ENCODE measurements around the gene SYT8. TPM values are rescaled to one million over a fixed set of nuclear protein-coding genes. Genes with fewer than 3 reads are reported as not detected.

Gene SYT8
- polyA plus RNA-seq, 1 of the 3 experiments (the other 2 are of a cell fraction) = not detected

- no peak overlapping the region for H3K4me2 ChIP-seq
- H3K27ac ChIP-seq (ENCODE audit: low read depth in 2 of 2, low read length in 1 of 2) = no peak overlapping the region
- TF ChIP-seq YY1 (IDR thresholded peaks at IDR 0.05; ENCODE audit: low read depth) = no peak
- no peak for TF ChIP-seq MXI1 (IDR thresholded peaks at IDR 0.05; ENCODE audit: low read depth, low read length)
- no peak for TF ChIP-seq EZH2phosphoT487 (IDR thresholded peaks at IDR 0.05; ENCODE audit: borderline replicate concordance, low read depth)
- TF ChIP-seq, protein P1, sequence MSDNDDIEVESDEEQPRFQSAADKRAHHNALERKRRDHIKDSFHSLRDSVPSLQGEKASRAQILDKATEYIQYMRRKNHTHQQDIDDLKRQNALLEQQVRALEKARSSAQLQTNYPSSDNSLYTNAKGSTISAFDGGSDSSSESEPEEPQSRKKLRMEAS (IDR thresholded peaks at IDR 0.05; ENCODE audit: low read depth) = no peak
- no peak for TF ChIP-seq TEAD4 (IDR thresholded peaks at IDR 0.05; ENCODE audit: borderline replicate concordance, insufficient read depth)
- no peak for TF ChIP-seq SIN3A (IDR thresholded peaks at IDR 0.05; ENCODE audit: borderline replicate concordance, low read depth, low read length)
- no peak for TF ChIP-seq FOSL2 (IDR thresholded peaks at IDR 0.05; ENCODE audit: borderline replicate concordance, low read depth)
- TF ChIP-seq NFIC (IDR thresholded peaks at IDR 0.05; ENCODE audit: borderline replicate concordance) = no peak
- TF ChIP-seq, protein P2, sequence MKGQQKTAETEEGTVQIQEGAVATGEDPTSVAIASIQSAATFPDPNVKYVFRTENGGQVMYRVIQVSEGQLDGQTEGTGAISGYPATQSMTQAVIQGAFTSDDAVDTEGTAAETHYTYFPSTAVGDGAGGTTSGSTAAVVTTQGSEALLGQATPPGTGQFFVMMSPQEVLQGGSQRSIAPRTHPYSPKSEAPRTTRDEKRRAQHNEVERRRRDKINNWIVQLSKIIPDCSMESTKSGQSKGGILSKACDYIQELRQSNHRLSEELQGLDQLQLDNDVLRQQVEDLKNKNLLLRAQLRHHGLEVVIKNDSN (IDR thresholded peaks at IDR 0.05; ENCODE audit: borderline replicate concordance, low read depth) = no peak
- TF ChIP-seq RCOR1 (IDR thresholded peaks at IDR 0.05; ENCODE audit: low read length) = no peak
- TF ChIP-seq GATA2 (CRISPR knock-in tag; IDR thresholded peaks at IDR 0.05) = no peak
- no peak for TF ChIP-seq GABPA (IDR thresholded peaks at IDR 0.05; ENCODE audit: low read depth)
- no peak for TF ChIP-seq RAD21 (IDR thresholded peaks at IDR 0.05; ENCODE audit: low read length)
- TF ChIP-seq CHD2 (IDR thresholded peaks at IDR 0.05; ENCODE audit: low read length, partially characterized antibody) = no peak
- no peak for TF ChIP-seq SMC3 (IDR thresholded peaks at IDR 0.05; ENCODE audit: low read depth, low read length)
- no peak for TF ChIP-seq TCF12 (IDR thresholded peaks at IDR 0.05)
- H3K36me3 ChIP-seq (replicated peaks in 1 of 2; ENCODE audit: control insufficient read depth in 1 of 2, insufficient read depth in 2 of 2, low read length in 1 of 2) = no peaks in the 10 kb centered on the region
- no peak overlapping the region for H2AFZ ChIP-seq (ENCODE audit: low read depth)
- no peaks in the 10 kb centered on the region for H3F3A ChIP-seq (replicated peaks; ENCODE audit: insufficient read depth)
- ChIA-PET POLR2A (no interaction called here), CTCF (interaction anchor here (0.7 to 20.8 kb wide), 18 partner anchors 12 to 314 kb away, joined by 3 to 585 read pairs (median 7); partner anchors contain the start of genes IGF2 and MRPL23)
- H3K79me2 ChIP-seq (ENCODE audit: insufficient read depth) = no peaks in the 10 kb centered on the region
- H3K9ac ChIP-seq = no peak overlapping the region
- H3K27me3 ChIP-seq (ENCODE audit: insufficient read depth) = no peaks in the 10 kb centered on the region
- DNase-seq = no peak
- H4K20me1 ChIP-seq (ENCODE audit: insufficient read depth) = no peaks in the 10 kb centered on the region
- H3K4me1 ChIP-seq (ENCODE audit: control insufficient read depth in 1 of 2, insufficient read depth in 2 of 2, low read depth in 1 of 2, low read length in 1 of 2) = peaks cover 0 to 46% of the 10 kb centered on the region in 2 experiments; a peak in 1 of 4 replicates
- no peaks in the 10 kb centered on the region for H3K9me3 ChIP-seq
- no peak overlapping the region for H3K4me3 ChIP-seq (ENCODE audit: low read depth in 2 of 2, low read length in 1 of 2)
- H3K9me2 ChIP-seq = no peaks in the 10 kb centered on the region
- 73% methylated on average over 4 of the region's 43 CpGs for WGBS (ENCODE audit: low lambda C conversion rate)
Measured at GRCh38 chr11:1836011-1836945, 1.5 kb downstream of the SYT8 start.
